Inflammatory macrophage treated with lipopolysaccharide for 4 hours (primary cell): ENCODE measurements around the gene PBX3.

Source experiments
- DNase-seq: peaks from one replicate; pipeline ENCODE4 v3.0.0-alpha.2; 2020

The PBX3 gene

DNA sequence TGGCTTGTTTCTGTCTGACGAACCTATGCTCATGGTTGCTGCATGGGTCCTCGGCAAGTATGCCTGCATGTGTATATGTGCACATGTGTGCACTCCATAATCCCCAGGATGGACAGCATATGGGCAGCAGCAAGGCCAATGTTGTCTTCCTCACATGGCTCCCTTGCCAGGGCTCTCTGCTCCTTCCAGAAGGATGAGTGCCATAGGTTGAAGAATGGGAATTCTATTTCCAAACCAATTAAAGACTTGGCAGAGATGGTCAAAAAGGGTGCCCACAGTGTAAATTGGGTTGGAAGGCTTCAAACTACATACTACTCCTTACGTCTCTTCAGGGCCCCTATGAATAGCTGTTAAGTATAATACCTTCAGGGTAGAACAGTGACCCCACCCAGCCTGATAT is 212.1 kb downstream of the PBX3 start:
- DNase-seq, result no peak

- no peak for DNase-seq
Observed at GRCh38 chr9:125959951-125960619, 212.9 kb downstream of the PBX3 start.

GRCh38 chr9:125960626-125961025 is 213.5 kb downstream of the PBX3 start:
- no peak for DNase-seq

GRCh38 chr9:125961072-125961471 is 213.9 kb downstream of the PBX3 start:
- DNase-seq, result peak; percentile 32

DNA sequence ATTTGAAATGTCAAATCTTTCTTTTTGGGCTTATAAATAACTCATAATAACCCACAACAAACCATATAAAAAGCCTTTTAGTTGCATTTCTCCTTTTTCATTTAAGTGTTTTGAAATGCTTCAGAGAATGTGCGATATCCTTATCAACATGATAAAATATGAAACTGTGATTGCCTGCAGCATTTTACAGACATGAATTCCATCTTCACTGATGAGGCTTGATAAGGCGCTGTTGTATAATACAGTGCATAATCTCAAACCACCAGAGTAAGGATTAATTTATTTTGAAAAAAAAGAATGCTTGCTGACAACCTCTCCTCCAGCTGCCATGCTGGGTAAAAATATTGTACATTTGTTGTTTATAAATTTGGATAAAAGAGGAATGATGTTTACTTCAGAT is 216.8 kb downstream of the PBX3 start:
- DNase-seq, result no peak

DNA sequence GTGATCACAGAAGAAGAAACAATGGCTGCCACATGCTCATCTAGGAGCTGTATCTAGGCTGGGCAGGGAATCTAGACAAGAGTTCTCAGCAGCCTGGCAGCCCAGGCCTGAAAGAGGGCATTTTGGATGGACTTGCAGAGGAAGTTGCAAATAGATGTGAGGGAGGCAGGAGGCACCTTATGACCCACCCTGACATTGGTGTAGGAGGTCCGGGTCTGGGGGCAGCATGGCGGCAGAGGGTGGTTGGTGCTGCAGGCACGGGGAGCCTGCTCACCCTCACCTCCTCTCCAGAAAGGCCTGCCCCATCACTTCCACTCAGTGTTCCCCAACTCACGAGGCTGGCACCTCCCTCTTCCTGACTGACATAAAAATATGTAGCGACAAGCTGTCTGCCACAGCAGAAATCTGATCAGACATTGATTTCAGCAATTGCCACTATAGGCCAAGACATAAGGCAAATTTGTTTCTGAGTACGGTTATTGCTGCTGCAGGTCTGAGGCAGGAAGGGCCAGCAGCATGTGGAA is 217.6 kb downstream of the PBX3 start:
- no peak for DNase-seq

GRCh38 chr9:125965477-125965876 is 218.3 kb downstream of the PBX3 start:
- DNase-seq, result no peak

- DNase-seq, result no peak
Observed at GRCh38 chr9:125966466-125966865, 219.3 kb downstream of the PBX3 start.

DNA sequence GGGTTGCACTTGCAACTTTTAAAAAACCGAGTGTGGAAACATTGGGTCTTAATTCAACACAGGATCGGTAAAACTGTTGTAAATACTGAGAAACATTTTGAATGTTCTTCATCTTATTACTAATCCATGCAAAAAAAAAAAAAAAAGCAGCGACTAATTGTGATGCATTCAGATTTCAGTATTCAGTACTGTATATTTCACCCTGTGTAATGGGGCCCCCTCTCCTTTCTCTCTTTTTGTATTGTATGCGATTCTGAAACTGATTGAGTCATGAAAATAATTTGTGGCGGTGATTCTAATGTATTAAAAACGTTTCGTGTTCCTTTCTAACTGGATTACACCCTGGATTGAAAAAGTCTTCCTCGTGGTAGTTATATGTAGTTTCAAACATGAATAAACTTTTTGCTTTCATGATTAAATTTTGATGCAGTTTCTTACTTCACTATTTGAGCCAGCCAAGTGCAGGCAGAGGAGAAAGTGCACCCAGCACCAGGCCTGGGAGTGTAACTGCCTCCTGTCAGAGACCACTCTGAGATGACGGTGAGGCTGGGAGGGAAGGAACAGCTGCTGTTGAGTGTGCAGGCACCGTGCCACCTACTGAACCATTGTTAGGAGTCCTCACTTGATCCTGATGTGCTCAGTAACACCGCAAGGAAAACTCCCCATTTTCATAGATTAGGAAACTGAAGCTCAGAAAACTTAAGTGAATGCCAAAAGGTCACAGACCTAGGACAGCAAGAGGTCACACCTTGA is 220.0 kb downstream of the PBX3 start:
- no peak for DNase-seq

- no peak for DNase-seq
Observed at GRCh38 chr9:125968714-125969374, 221.7 kb downstream of the PBX3 start.

- DNase-seq, result no peak
Observed at GRCh38 chr9:125969462-125969861, 222.3 kb downstream of the PBX3 start.

DNA sequence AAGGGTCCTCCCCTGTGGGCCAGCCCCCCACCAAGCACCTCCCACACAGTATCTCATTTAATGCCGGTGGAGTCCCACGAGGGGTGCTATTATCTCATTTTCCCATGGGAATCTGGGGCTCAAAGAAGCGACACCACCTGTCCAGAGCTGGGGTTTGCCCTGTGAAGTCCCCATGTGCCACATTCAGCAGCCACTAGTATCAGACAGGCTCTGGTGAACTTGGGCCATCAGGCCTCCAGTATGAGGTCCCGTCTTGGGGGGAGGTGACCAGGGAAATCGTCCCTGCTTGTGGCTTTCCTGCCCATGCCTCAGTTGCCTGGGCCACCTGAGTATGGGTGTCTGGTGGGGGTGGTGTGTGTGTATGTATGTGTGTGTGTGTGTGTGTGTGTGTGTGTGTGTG is 222.7 kb downstream of the PBX3 start:
- DNase-seq, result no peak

DNA sequence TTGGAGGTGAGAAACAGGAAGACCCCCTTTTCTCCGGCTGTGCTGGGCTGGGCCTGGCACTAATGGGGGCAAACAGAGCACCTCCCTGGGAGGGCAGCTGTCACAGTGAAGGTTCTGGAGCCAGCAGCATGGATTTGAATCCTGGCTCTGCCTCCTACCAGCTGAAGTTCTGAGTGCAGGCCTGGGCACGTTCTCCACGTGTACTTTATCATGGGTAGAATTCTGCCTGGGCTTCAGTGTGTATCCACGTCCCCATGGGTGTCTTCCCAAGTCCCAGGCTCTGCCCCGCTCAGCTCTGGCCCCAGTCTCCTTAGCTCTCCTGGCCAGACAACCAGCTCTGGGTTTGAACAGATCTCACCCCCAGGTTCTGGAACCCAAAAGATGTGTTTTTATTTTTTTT is 223.2 kb downstream of the PBX3 start:
- DNase-seq, result no peak

GRCh38 chr9:125971050-125971449 is 223.9 kb downstream of the PBX3 start:
- DNase-seq, result no peak

GRCh38 chr9:125972012-125972729 is 225.0 kb downstream of the PBX3 start:
- DNase-seq, result no peak

- DNase-seq, result no peak
Observed at GRCh38 chr9:125973547-125973946, 226.4 kb downstream of the PBX3 start.

DNA sequence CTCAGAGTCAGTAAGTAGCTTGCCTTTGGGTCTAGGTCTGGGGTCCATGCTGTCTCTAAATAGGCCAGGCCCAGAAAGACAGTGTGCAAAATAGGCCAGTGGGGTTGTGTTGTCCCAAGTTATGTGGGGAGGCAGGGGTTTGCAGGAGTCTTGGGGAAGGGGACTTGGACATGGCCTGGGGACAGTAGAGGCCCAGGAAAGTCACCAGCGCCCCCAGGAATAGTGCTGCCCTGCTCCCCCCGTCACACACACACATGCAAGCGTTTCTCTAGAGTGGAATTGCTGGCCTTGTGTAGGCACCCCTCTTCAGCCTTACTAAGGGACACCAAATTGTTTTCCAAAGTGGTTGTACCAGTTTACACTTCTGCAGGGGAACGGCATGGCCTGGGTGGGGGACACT is 227.5 kb downstream of the PBX3 start:
- DNase-seq, result no peak

GRCh38 chr9:125977223-125977622 is 230.1 kb downstream of the PBX3 start:
- DNase-seq, result no peak

DNA sequence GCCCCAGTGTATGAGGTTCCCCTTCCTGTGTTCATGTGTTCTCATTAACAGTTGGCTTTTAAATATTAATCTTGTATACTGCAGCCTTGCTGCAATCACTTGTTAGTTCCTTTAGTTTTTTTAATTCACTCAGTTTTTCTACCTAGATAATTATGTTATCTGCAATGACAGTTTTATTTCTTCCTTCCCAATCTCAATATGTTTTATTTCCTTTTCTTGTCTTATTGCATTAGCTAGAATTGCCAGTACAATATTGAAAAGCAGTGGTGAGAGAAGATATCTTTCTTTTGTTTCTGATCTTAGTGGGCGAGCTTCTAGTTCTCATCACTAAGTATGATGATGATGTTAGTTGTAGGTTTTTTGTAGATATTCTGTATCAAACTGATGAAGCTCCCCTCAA is 232.2 kb downstream of the PBX3 start:
- DNase-seq, result no peak

GRCh38 chr9:125982798-125983406 is 235.7 kb downstream of the PBX3 start:
- no peak for DNase-seq

DNA sequence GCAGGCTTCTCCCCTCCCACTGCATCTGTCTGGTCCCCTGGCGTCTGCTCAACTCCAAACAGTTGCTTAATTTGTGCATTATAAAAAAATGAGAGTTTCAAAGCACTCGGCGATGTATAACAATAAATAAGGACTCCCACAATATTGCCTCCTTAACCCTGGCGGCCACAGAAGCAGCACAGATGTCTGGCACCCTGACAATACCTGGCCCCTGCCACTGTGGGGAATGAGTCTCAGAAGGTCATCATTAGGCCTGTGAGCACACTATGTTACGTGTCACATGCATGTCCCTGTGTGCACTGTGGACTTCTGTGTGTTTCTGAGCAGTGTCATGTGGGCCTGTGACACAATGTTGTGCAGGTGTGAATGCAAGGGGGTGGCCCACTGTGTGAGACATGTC is 236.5 kb downstream of the PBX3 start:
- no peak for DNase-seq

GRCh38 chr9:125984461-125984860 is 237.3 kb downstream of the PBX3 start:
- DNase-seq, result no peak
